Spleen (tissue), 7 donors: Measurements from ENCODE around the gene CSH1.

Experiments used
- CTCF ChIP-seq, 11 experiments: fragments of 200-600 bp in 7 of 11; fragments of 450-650 bp in 4 of 11; sonication (generic) in 4 of 11; IDR thresholded peaks in 8 of 11; conservative IDR thresholded peaks in 3 of 11; 1 replicate in 7 of 11; 2 replicates in 4 of 11; pipeline versions ENCODE4 v1.4.0 to v1.8.0; 2016 to 2021; ENCODE audit warnings: antibody characterized with exemption in 11 of 11, inconsistent platforms in 4 of 11, mild to moderate bottlenecking in 1 of 11
- POLR2A ChIP-seq, 3 donors: fragments of 450-650 bp; IDR thresholded peaks; one replicate each; pipeline ENCODE4 v1.5.1; 2017; ENCODE audit warnings: antibody characterized with exemption in 3 of 3, mild to moderate bottlenecking in 1 of 3
- donor health status: DM: no; HTN: no; CAD: no; lungs with moderate emphysema.
- donor health status: DM: no; HTN: no; CAD: no.
- donor health status: DM: no; HTN: no; CAD: no.

GRCh38 chr17:63929860-63930766 lies 33.7 kb upstream of the CSH1 start:
- TF ChIP-seq CTCF (IDR thresholded peaks at IDR 0.05 in 8 of 11, conservative IDR thresholded peaks at IDR 0.05 in 3 of 11) (no peak), POLR2A (IDR thresholded peaks at IDR 0.05) (no peak)
